CD4-positive, CD25-positive, alpha-beta regulatory T cell (primary cell): ENCODE data around the gene JPH2. TPM values are rescaled to one million over a fixed set of nuclear protein-coding genes. Genes with fewer than 3 reads are reported as not detected.
"Not testable (repeated sequence)": the region's sequence is repeated elsewhere in the genome, so short reads cannot be mapped to it uniquely, and the experiment has no call there.

Experiments used
- ATAC-seq, 2 donors: fragments of 150-1000 bp; cut with Tn5 transposase; one replicate each; pipeline ENCODE4 v1.10.0; 2021; ENCODE audit warnings: low read depth in 2 of 2, moderate number of reproducible peaks in 2 of 2, moderate library complexity in 1 of 2
- DNase-seq, 3 donors: peaks; one replicate each; pipeline versions ENCODE4 v3.0.0 to v3.0.0-alpha.2; 2012 to 2022; ENCODE audit warnings: mixed read lengths in 1 of 3
- H3K27ac ChIP-seq: one replicate; pipeline ENCODE4 v1.7.0; 2013; ENCODE audit warnings: mild to moderate bottlenecking, low read length; ENCODE audit not compliant: insufficient read depth, poor library complexity, severe bottlenecking
- H3K27me3 ChIP-seq: one replicate; pipeline ENCODE4 v1.7.0; 2013; ENCODE audit warnings: low read length; ENCODE audit not compliant: control insufficient read depth, insufficient read depth
- H3K36me3 ChIP-seq: one replicate; pipeline ENCODE4 v1.7.0; 2013; ENCODE audit warnings: mild to moderate bottlenecking, low read length, moderate library complexity; ENCODE audit not compliant: control insufficient read depth, insufficient read depth
- H3K4me1 ChIP-seq: 2 replicates; pipeline ENCODE4 v1.7.0; 2013; ENCODE audit warnings: mild to moderate bottlenecking, low read length; ENCODE audit not compliant: insufficient read depth, control insufficient read depth, poor library complexity, severe bottlenecking
- H3K4me3 ChIP-seq: one replicate; pipeline ENCODE4 v1.7.0; 2013; ENCODE audit warnings: low read depth, mild to moderate bottlenecking, low read length, moderate library complexity
- H3K9me3 ChIP-seq, 2 experiments: 1 replicate in 1 of 2; 2 replicates in 1 of 2; pipeline ENCODE4 v1.7.0; 2013; ENCODE audit warnings: low read length in 2 of 2, mild to moderate bottlenecking in 1 of 2, moderate library complexity in 1 of 2; ENCODE audit not compliant: control insufficient read depth in 2 of 2
- H3K27ac Mint-ChIP-seq, 3 donors: one replicate each; pipeline ENCODE4 v1.8.0; 2020 to 2022; ENCODE audit warnings: mild to moderate bottlenecking in 3 of 3, mixed read lengths in 3 of 3, moderate library complexity in 2 of 3
- H3K27me3 Mint-ChIP-seq: one replicate; pipeline ENCODE4 v1.8.0; 2022; ENCODE audit warnings: mild to moderate bottlenecking, mixed read lengths
- H3K36me3 Mint-ChIP-seq: one replicate; pipeline ENCODE4 v1.8.0; 2020; ENCODE audit warnings: mixed read lengths
- H3K4me1 Mint-ChIP-seq, 4 donors: one replicate each; pipeline ENCODE4 v1.8.0; 2020 to 2022; ENCODE audit warnings: mixed read lengths in 4 of 4, mild to moderate bottlenecking in 1 of 4
- H3K4me3 Mint-ChIP-seq, 4 donors: one replicate each; pipeline ENCODE4 v1.8.0; 2020 to 2022; ENCODE audit warnings: mild to moderate bottlenecking in 4 of 4, mixed read lengths in 4 of 4, moderate library complexity in 3 of 4
- H3K9me3 Mint-ChIP-seq, 7 donors: one replicate each; pipeline ENCODE4 v1.8.0; 2020 to 2022; ENCODE audit warnings: mixed read lengths in 7 of 7, mild to moderate bottlenecking in 3 of 7, moderate library complexity in 2 of 7
- polyA plus RNA-seq, 4 donors: library from polyadenylated mRNA; unstranded; fragments of 300-500 nt; fragmentation: Illumina TruSeq; gene quantifications; one replicate each; pipeline ENCODE4 v1.2.3, GENCODE V29; 2021
- total RNA-seq: library from RNA; stranded (reverse); gene quantifications from one replicate; pipeline ENCODE4 v1.2.3, GENCODE V29; 2022

The JPH2 gene
- total RNA-seq = not detected
- polyA plus RNA-seq = not detected

DNA sequence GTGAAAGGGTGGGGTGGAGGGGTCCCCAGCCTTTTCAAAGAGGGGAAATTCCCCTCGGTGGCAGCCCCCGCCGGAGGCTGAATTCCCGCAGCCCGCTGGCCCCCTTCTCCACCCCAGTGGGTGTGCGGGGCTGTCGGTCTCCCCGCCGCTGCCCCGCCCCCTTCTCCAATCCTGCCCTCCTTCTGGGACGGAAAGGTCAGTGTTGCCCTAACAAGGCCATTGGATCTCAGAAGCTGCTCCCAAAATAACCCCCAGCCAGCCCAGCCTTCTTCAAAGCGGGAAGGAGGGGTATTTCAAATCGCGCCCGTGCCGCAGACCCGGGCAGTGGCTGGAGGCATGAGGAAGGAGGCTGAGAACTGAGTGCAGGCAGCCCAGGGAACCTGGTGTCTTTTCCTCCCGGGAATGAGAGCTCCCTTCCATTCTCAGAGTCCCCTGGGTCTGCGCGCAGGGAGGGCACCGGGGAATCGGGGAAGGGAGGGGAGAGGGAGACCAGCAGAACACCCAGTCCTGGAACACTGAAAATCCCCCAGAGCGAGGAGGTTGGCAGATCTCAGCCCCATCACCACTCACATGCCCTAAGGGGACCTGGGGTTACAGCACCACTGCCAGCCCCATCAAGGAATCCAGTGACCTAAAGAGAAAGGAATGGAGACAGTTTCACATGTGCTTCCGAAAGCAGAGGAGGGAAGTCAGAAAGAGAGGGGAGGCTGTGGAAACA is at the start of gene JPH2:
JPH2 (minus strand) TSS at position 135 of the 718 bp plus-strand sequence. CDS start 483 bp downstream, outside the sequence.
- peaks cover 7% of the 10 kb centered on the region for H3K4me1 ChIP-seq
- no peaks in the 10 kb centered on the region for H3K9me3 ChIP-seq
- H3K27me3 ChIP-seq = peaks cover 21% of the 10 kb centered on the region
- Mint-ChIP-seq H3K27me3 (peaks cover 53% of the 10 kb centered on the region), H3K4me1 (peaks cover 0 to 6% (median 2%) of the 10 kb centered on the region in 4 donors), H3K36me3 (no peaks in the 10 kb centered on the region), H3K27ac (no peak within 1 kb of the TSS), H3K4me3 (peak within 1 kb of the TSS in 1 of 4 donors; percentile 1), H3K9me3 (peaks cover 0 to 2% (median 0%) of the 10 kb centered on the region in 7 donors)
- DNase-seq (no peak), ATAC-seq (no peak)
- H3K4me3 ChIP-seq = no peak within 1 kb of the TSS
- no peaks in the 10 kb centered on the region for H3K36me3 ChIP-seq
- H3K27ac ChIP-seq = no peak within 1 kb of the TSS

GRCh38 chr20:44235702-44236101 is 48.7 kb upstream of the JPH2 start:
- H3K36me3 Mint-ChIP-seq = peaks cover 11% of the 10 kb centered on the region
- H3K4me3 ChIP-seq = no peak overlapping the region
- ATAC-seq = no peak

DNA sequence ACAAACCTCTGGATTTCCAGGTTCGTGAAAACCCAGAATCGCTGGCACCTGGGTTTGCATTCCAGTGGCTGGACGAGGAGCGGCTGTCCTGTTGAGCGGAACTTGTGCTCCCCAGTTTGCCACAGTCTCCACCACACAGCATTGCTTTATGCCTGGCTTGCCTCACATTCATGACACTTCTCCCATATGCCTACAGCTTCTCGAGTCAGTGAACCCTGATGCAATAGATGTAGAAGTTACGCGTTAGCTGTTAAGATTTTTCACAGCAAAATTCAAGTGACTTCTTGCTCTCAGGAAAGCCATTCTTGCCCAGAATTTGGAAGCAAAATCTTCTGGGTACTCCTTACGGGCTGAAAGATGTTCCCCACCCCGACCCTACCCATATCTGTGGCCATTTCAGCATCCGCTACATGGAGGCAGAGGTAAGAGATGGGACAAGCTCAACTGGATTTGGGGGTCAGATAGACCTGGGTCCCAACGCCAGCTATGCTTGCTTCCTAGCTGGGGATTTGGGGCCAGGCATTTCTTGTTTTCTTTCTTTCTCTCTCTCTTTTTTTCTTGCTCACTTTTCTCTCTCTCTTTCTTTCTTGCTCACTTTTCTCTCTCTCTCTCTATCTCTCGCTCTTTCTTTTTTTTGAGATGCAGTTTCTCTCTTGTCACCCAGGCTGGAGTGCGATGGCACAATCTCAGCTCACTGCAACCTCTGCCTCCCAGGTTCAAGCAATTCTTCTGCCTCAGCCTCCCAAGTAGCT is 47.8 kb upstream of the JPH2 start:
- H3K9me3 Mint-ChIP-seq = no peaks in the 10 kb centered on the region
- DNase-seq (no peak), ATAC-seq (no peak)
- peaks cover 11% of the 10 kb centered on the region for H3K36me3 Mint-ChIP-seq
- peaks cover 0 to 5% (median under 1%) of the 10 kb centered on the region in 4 donors for H3K4me1 Mint-ChIP-seq
- H3K27me3 Mint-ChIP-seq = peaks cover 4% of the 10 kb centered on the region
- Histone ChIP-seq H3K9me3 (no peaks in the 10 kb centered on the region), H3K27ac (no peak overlapping the region), H3K36me3 (no peaks in the 10 kb centered on the region), H3K4me3 (no peak overlapping the region), H3K4me1 (no peaks in the 10 kb centered on the region), H3K27me3 (no peaks in the 10 kb centered on the region)
- no peak overlapping the region for H3K4me3 Mint-ChIP-seq
- no peak overlapping the region for H3K27ac Mint-ChIP-seq

More at GRCh38 chr20:44235702-44236101, 48.7 kb upstream of the JPH2 start:
- Histone ChIP-seq H3K4me1 (no peaks in the 10 kb centered on the region), H3K27me3 (no peaks in the 10 kb centered on the region), H3K9me3 (no peaks in the 10 kb centered on the region), H3K27ac (no peak overlapping the region), H3K36me3 (no peaks in the 10 kb centered on the region)
- Mint-ChIP-seq H3K4me1 (peaks cover 0 to 5% (median under 1%) of the 10 kb centered on the region in 4 donors), H3K27me3 (peaks cover 4% of the 10 kb centered on the region), H3K27ac (no peak overlapping the region), H3K9me3 (no peaks in the 10 kb centered on the region), H3K4me3 (no peak overlapping the region)
- no peak for DNase-seq

- H3K4me3 Mint-ChIP-seq = no peak overlapping the region
- DNase-seq = no peak
- H3K36me3 ChIP-seq = no peaks in the 10 kb centered on the region
- no peaks in the 10 kb centered on the region for H3K27me3 ChIP-seq
- peaks cover 0 to 6% (median under 1%) of the 10 kb centered on the region in 4 donors for H3K4me1 Mint-ChIP-seq
- no peaks in the 10 kb centered on the region for H3K36me3 Mint-ChIP-seq
- H3K9me3 Mint-ChIP-seq = no peaks in the 10 kb centered on the region
- H3K27ac ChIP-seq = no peak overlapping the region
- H3K4me1 ChIP-seq = no peaks in the 10 kb centered on the region
- H3K27me3 Mint-ChIP-seq = peaks cover 4% of the 10 kb centered on the region
- no peak overlapping the region for H3K27ac Mint-ChIP-seq
- no peak for ATAC-seq
- no peak overlapping the region for H3K4me3 ChIP-seq
- H3K9me3 ChIP-seq = no peaks in the 10 kb centered on the region
Observed at GRCh38 chr20:44233436-44234016, 46.5 kb upstream of the JPH2 start.

DNA sequence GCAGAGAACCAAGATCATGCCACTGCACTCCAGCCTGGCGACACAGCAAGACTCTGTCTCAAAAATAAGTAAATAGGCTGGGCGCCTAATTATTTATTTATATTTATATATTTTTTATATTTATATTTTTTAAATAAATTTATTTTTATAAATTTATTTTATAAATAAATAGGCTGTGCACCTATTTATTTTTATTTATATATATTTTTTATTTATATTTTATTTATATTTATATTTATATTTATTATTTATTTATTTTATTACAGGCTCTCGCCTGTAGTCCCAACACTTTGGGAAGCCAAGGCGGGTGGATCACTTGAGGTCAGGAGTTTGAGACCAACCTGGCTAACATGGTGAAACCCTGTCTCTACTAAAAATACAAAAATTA is 45.5 kb upstream of the JPH2 start:
- not testable (repeated sequence) for H3K27me3 Mint-ChIP-seq, H3K9me3 Mint-ChIP-seq, H3K36me3 Mint-ChIP-seq

GRCh38 chr20:44231713-44232468 is 44.9 kb upstream of the JPH2 start:
- Histone ChIP-seq H3K36me3 (no peaks in the 10 kb centered on the region), H3K4me1 (no peaks in the 10 kb centered on the region), H3K27ac (no peak overlapping the region), H3K4me3 (no peak overlapping the region), H3K9me3 (no peaks in the 10 kb centered on the region), H3K27me3 (no peaks in the 10 kb centered on the region)
- Mint-ChIP-seq H3K27me3 (peaks cover 4% of the 10 kb centered on the region), H3K9me3 (no peaks in the 10 kb centered on the region), H3K4me3 (no peak overlapping the region), H3K27ac (peak overlapping the region in 2 of 3 donors; percentile 47 to 79), H3K4me1 (peaks cover 0 to 6% (median under 1%) of the 10 kb centered on the region in 4 donors), H3K36me3 (no peaks in the 10 kb centered on the region)
- ATAC-seq (no peak), DNase-seq (no peak)

More for the DNA sequence above, 45.5 kb upstream of the JPH2 start:
- H3K4me3 ChIP-seq, H3K27ac ChIP-seq, H3K4me3 Mint-ChIP-seq, H3K4me1 Mint-ChIP-seq, H3K27me3 ChIP-seq, H3K9me3 ChIP-seq, H3K36me3 ChIP-seq, ATAC-seq, DNase-seq, H3K4me1 ChIP-seq: not testable (repeated sequence)
- H3K27ac Mint-ChIP-seq = peak overlapping the region in 1 of 3 donors; percentile 47

DNA sequence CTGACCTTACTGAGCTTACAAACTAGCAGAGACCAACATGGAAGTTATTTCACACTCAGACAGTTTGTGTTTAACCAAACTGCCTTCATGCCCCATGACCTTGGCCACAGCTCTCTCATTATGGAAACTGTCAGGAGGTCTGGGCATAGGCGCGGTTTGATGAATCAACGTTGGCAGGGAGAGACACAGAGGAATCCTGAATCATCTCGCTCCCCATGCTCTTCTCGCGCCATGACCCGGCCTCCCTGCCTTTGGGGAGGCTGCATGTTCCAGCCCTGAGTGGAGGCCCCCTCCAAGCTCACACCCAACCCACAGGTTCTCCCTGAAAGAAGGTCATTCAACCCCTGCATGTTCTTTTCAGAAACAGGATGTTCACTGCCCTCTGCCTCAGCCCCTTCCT is 44.2 kb upstream of the JPH2 start:
- no peaks in the 10 kb centered on the region for H3K36me3 Mint-ChIP-seq
- peaks cover 0 to 6% (median 0%) of the 10 kb centered on the region in 4 donors for H3K4me1 Mint-ChIP-seq
- DNase-seq (no peak), ATAC-seq (no peak)
- Histone ChIP-seq H3K9me3 (no peaks in the 10 kb centered on the region), H3K27ac (no peak overlapping the region), H3K4me1 (no peaks in the 10 kb centered on the region), H3K27me3 (no peaks in the 10 kb centered on the region), H3K4me3 (no peak overlapping the region), H3K36me3 (no peaks in the 10 kb centered on the region)
- peaks cover 4% of the 10 kb centered on the region for H3K27me3 Mint-ChIP-seq
- no peak overlapping the region for H3K4me3 Mint-ChIP-seq
- H3K9me3 Mint-ChIP-seq = no peaks in the 10 kb centered on the region
- H3K27ac Mint-ChIP-seq = no peak overlapping the region
